ENCODE measurements around the gene TUT1.

- TF ChIP-seq, protein P1, sequence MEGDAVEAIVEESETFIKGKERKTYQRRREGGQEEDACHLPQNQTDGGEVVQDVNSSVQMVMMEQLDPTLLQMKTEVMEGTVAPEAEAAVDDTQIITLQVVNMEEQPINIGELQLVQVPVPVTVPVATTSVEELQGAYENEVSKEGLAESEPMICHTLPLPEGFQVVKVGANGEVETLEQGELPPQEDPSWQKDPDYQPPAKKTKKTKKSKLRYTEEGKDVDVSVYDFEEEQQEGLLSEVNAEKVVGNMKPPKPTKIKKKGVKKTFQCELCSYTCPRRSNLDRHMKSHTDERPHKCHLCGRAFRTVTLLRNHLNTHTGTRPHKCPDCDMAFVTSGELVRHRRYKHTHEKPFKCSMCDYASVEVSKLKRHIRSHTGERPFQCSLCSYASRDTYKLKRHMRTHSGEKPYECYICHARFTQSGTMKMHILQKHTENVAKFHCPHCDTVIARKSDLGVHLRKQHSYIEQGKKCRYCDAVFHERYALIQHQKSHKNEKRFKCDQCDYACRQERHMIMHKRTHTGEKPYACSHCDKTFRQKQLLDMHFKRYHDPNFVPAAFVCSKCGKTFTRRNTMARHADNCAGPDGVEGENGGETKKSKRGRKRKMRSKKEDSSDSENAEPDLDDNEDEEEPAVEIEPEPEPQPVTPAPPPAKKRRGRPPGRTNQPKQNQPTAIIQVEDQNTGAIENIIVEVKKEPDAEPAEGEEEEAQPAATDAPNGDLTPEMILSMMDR (IDR thresholded peaks at IDR 0.05) = no peak
- TF ChIP-seq POLR2A (IDR thresholded peaks at IDR 0.05) = no peak
Measured at GRCh38 chr11:62558669-62559068, 32.7 kb downstream of the TUT1 start.

Data from thyroid gland (tissue), 4 donors.